HG03469 (cell line): ENCODE results near the gene PPP4R4.
"Not testable (repeated sequence)": the region's sequence is repeated elsewhere in the genome, so short reads cannot be mapped to it uniquely, and the experiment has no call there.

Experiments
- ATAC-seq: cut with Tn5 transposase; IDR thresholded peaks from one replicate; pipeline ENCODE4 v1.9.1; 2021; ENCODE audit warnings: mild to moderate bottlenecking, moderate library complexity, moderate number of reproducible peaks; ENCODE audit not compliant: unreplicated experiment

Gene PPP4R4

GRCh38 chr14:94143239-94143638 is 30.9 kb upstream of the PPP4R4 start:
- ATAC-seq = no peak

GRCh38 chr14:94143711-94144110 is 30.4 kb upstream of the PPP4R4 start:
- ATAC-seq = no peak

- ATAC-seq = no peak
Observed at GRCh38 chr14:94144765-94145164, 29.4 kb upstream of the PPP4R4 start.

- ATAC-seq = no peak
Observed at GRCh38 chr14:94145902-94146527, 28.1 kb upstream of the PPP4R4 start.

GRCh38 chr14:94152676-94153075 is 21.4 kb upstream of the PPP4R4 start:
- no peak for ATAC-seq

- no peak for ATAC-seq
Observed at GRCh38 chr14:94153750-94154342, 20.3 kb upstream of the PPP4R4 start.

- not testable (repeated sequence) for ATAC-seq
Observed at GRCh38 chr14:94156143-94156542, 18.0 kb upstream of the PPP4R4 start.

GRCh38 chr14:94157197-94157596 is 16.9 kb upstream of the PPP4R4 start:
- no peak for ATAC-seq

GRCh38 chr14:94158239-94158883 is 15.8 kb upstream of the PPP4R4 start:
- no peak for ATAC-seq

- no peak for ATAC-seq
Observed at GRCh38 chr14:94161058-94161457, 13.1 kb upstream of the PPP4R4 start.

- ATAC-seq = no peak
Observed at GRCh38 chr14:94161981-94162380, 12.1 kb upstream of the PPP4R4 start.

- ATAC-seq = no peak
Observed at GRCh38 chr14:94162466-94162865, 11.7 kb upstream of the PPP4R4 start.

- ATAC-seq = no peak
Observed at GRCh38 chr14:94163796-94164195, 10.3 kb upstream of the PPP4R4 start.

- ATAC-seq = no peak
Observed at GRCh38 chr14:94164685-94165431, 9.3 kb upstream of the PPP4R4 start.

GRCh38 chr14:94165744-94166143 is 8.4 kb upstream of the PPP4R4 start:
- no peak for ATAC-seq

GRCh38 chr14:94170136-94170535 is 4.0 kb upstream of the PPP4R4 start:
- ATAC-seq = no peak

- no peak for ATAC-seq
Observed at GRCh38 chr14:94171208-94171607, 2.9 kb upstream of the PPP4R4 start.

- no peak for ATAC-seq
Observed at GRCh38 chr14:94172545-94172944, 1.6 kb upstream of the PPP4R4 start.

- ATAC-seq = no peak
Observed at GRCh38 chr14:94173471-94173884, 644 bp upstream of the PPP4R4 start.

GRCh38 chr14:94174604-94175010 is 485 bp downstream of the PPP4R4 start:
- peak; percentile 16 for ATAC-seq

GRCh38 chr14:94175011-94175745 is 1.1 kb downstream of the PPP4R4 start:
- ATAC-seq = no peak
